ENCODE data around the gene COA1. TPM values are rescaled to one million over a fixed set of nuclear protein-coding genes. Genes with fewer than 3 reads are reported as not detected.
"Not testable (repeated sequence)": the region's sequence is repeated elsewhere in the genome, so short reads cannot be mapped to it uniquely, and the experiment has no call there.

Gene COA1
- total RNA-seq, 2 donors from 2014 or later = 104 to 144 TPM

DNA sequence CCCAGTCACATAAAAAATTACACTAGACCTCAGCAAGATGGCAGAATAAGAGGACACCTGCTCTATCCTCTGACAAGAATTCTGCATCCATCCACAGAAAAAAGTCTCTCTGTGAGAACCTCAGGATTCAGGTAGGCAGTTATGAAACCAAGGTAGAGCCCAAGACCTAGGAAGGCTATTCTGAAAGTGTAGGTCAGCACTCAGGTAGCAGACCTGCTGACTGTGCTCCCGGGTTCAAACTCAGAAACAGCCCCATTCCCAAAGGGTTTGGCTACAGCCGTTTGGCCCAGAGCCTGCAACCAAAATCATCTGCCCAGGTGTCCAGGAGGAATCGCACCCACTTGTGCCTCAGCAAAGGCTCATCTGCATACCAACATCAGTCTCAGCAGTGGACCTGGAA, 37.7 kb downstream of the COA1 start:
- H3K4me1 Mint-ChIP-seq = no peaks in the 10 kb centered on the region
- no peaks in the 10 kb centered on the region for H3K36me3 ChIP-seq (ENCODE audit: control insufficient read depth, insufficient read depth, low read length)
- WGBS, 2 experiments (ENCODE audit: insufficient coverage in 1 of 2, insufficient read length in 1 of 2) = 88 to 100% methylated on average over 1 to 3 of the region's 3 CpGs
- no peak overlapping the region for H3K27ac Mint-ChIP-seq
- H3K4me3 Mint-ChIP-seq = no peak overlapping the region
- no peak for DNase-seq
- no peaks in the 10 kb centered on the region for H3K27me3 ChIP-seq (ENCODE audit: control insufficient read depth, insufficient read depth, low read length, poor library complexity, severe bottlenecking)
- H3K9me3 Mint-ChIP-seq = peaks cover 14% of the 10 kb centered on the region
- no peak overlapping the region for H3K27ac ChIP-seq (ENCODE audit: low read depth, low read length)
- H3K4me1 ChIP-seq (ENCODE audit: control insufficient read depth, insufficient read depth, low read length) = no peaks in the 10 kb centered on the region
- no peak overlapping the region for H3K9ac ChIP-seq (ENCODE audit: extremely low read depth, low read length, poor library complexity, severe bottlenecking)
- H3K4me3 ChIP-seq (ENCODE audit: low read length) = no peak overlapping the region
- TF ChIP-seq, protein P1, sequence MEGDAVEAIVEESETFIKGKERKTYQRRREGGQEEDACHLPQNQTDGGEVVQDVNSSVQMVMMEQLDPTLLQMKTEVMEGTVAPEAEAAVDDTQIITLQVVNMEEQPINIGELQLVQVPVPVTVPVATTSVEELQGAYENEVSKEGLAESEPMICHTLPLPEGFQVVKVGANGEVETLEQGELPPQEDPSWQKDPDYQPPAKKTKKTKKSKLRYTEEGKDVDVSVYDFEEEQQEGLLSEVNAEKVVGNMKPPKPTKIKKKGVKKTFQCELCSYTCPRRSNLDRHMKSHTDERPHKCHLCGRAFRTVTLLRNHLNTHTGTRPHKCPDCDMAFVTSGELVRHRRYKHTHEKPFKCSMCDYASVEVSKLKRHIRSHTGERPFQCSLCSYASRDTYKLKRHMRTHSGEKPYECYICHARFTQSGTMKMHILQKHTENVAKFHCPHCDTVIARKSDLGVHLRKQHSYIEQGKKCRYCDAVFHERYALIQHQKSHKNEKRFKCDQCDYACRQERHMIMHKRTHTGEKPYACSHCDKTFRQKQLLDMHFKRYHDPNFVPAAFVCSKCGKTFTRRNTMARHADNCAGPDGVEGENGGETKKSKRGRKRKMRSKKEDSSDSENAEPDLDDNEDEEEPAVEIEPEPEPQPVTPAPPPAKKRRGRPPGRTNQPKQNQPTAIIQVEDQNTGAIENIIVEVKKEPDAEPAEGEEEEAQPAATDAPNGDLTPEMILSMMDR (conservative IDR thresholded peaks at IDR 0.05) = no peak
- peaks cover 17% of the 10 kb centered on the region for H3K36me3 Mint-ChIP-seq (ENCODE audit: low read depth)
- H3K9me3 ChIP-seq (ENCODE audit: control insufficient read depth, low read length) = peaks cover 4% of the 10 kb centered on the region
- no peaks in the 10 kb centered on the region for H3K27me3 Mint-ChIP-seq (ENCODE audit: insufficient read depth)

DNA sequence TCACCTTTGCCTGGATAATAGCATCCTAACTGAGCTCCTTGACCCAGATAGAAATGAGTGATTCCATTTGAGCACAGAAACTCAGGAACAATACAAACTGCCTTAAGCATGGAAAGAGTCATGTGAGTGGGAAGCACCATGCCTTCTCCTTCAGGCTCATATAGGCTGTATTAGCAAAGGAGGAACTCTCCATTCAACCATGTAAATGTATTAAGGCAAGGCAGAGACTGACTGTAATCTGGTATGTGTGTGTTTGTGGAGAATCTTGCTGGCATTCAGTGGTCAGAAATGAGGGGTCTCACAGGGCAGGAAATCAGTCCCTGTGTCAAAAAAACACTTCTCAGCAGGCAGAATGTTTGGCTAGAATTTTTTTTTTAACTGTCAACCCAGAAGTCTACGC, 40.2 kb downstream of the COA1 start:
- Histone ChIP-seq H3K27ac (ENCODE audit: low read depth, low read length) (no peak overlapping the region), H3K9me3 (ENCODE audit: control insufficient read depth, low read length) (peaks cover 12% of the 10 kb centered on the region), H3K4me3 (ENCODE audit: low read length) (no peak overlapping the region), H3K27me3 (ENCODE audit: control insufficient read depth, insufficient read depth, low read length, poor library complexity, severe bottlenecking) (no peaks in the 10 kb centered on the region), H3K9ac (ENCODE audit: extremely low read depth, low read length, poor library complexity, severe bottlenecking) (no peak overlapping the region), H3K4me1 (ENCODE audit: control insufficient read depth, insufficient read depth, low read length) (no peaks in the 10 kb centered on the region), H3K36me3 (ENCODE audit: control insufficient read depth, insufficient read depth, low read length) (no peaks in the 10 kb centered on the region)
- Mint-ChIP-seq H3K27ac (no peak overlapping the region), H3K4me1 (no peaks in the 10 kb centered on the region), H3K27me3 (ENCODE audit: insufficient read depth) (no peaks in the 10 kb centered on the region), H3K4me3 (no peak overlapping the region), H3K36me3 (ENCODE audit: low read depth) (peaks cover 28% of the 10 kb centered on the region), H3K9me3 (peaks cover 29% of the 10 kb centered on the region)
- DNase-seq = no peak
- TF ChIP-seq, protein P1 (conservative IDR thresholded peaks at IDR 0.05) = no peak
- 100% methylated on average over 1 of the region's 1 CpG; no CpG with 5 or more reads in 1 of the 2 experiments for WGBS, 2 experiments (ENCODE audit: insufficient coverage in 1 of 2, insufficient read length in 1 of 2)

DNA sequence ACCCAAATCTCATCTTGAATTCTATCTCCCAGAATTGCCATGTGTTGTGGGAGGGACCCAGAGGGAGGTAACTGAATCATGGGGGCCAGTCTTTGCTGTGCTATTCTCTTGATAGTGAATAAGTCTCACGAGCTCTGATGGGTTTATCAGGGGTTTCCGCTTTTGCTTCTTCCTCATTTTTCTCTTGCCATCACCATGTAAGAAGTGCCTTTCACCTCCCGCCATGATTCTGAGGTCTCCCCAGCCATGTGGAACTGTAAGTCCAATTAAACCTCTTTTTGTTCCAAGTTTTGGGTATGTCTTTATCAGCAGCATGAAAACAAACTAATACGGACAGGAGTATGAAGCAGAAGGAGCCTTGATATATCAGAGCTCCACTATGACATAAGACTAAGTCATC, 41.5 kb downstream of the COA1 start:
- H3K4me3 Mint-ChIP-seq; H3K27me3 ChIP-seq (ENCODE audit: control insufficient read depth, insufficient read depth, low read length, poor library complexity, severe bottlenecking); H3K4me3 ChIP-seq (ENCODE audit: low read length); H3K9ac ChIP-seq (ENCODE audit: extremely low read depth, low read length, poor library complexity, severe bottlenecking); H3K27ac Mint-ChIP-seq; DNase-seq; H3K27me3 Mint-ChIP-seq (ENCODE audit: insufficient read depth); H3K4me1 Mint-ChIP-seq; H3K4me1 ChIP-seq (ENCODE audit: control insufficient read depth, insufficient read depth, low read length); H3K27ac ChIP-seq (ENCODE audit: low read depth, low read length); H3K36me3 ChIP-seq (ENCODE audit: control insufficient read depth, insufficient read depth, low read length): not testable (repeated sequence)
- Mint-ChIP-seq H3K36me3 (ENCODE audit: low read depth) (peaks cover 38% of the 10 kb centered on the region), H3K9me3 (peaks cover 36% of the 10 kb centered on the region)
- WGBS, 2 experiments (ENCODE audit: insufficient coverage in 1 of 2, insufficient read length in 1 of 2) = 82 to 90% methylated on average over 2 to 4 of the region's 4 CpGs
- peaks cover 18% of the 10 kb centered on the region for H3K9me3 ChIP-seq (ENCODE audit: control insufficient read depth, low read length)

DNA sequence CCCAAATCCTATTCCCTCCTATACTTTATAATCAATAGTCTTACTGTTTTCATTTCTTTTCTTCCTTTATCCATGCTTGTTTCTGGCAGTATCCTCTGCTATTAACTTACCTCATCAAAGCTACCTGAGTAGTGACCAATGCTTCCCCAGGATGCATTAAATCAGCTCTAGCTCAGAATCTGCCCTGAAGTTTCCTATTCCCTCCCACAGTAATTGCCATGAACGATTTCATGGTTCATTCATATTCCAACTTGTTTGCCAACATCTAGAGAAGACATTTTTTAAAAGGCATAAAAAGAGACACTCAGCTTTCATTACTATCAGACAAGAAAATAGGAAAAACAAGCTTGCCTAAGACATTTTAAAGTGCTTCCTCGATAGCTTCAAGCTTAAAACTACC, 42.3 kb downstream of the COA1 start:
- no peak overlapping the region for H3K27ac ChIP-seq (ENCODE audit: low read depth, low read length)
- WGBS, 2 experiments (ENCODE audit: insufficient coverage in 1 of 2, insufficient read length in 1 of 2) = 88% methylated on average over 1 to 2 of the region's 2 CpGs
- Mint-ChIP-seq H3K27ac (no peak overlapping the region), H3K27me3 (ENCODE audit: insufficient read depth) (no peaks in the 10 kb centered on the region), H3K4me3 (no peak overlapping the region), H3K9me3 (peaks cover 36% of the 10 kb centered on the region), H3K36me3 (ENCODE audit: low read depth) (peaks cover 38% of the 10 kb centered on the region), H3K4me1 (no peaks in the 10 kb centered on the region)
- no peak overlapping the region for H3K4me3 ChIP-seq (ENCODE audit: low read length)
- no peak for DNase-seq
- no peaks in the 10 kb centered on the region for H3K27me3 ChIP-seq (ENCODE audit: control insufficient read depth, insufficient read depth, low read length, poor library complexity, severe bottlenecking)
- no peaks in the 10 kb centered on the region for H3K4me1 ChIP-seq (ENCODE audit: control insufficient read depth, insufficient read depth, low read length)
- H3K36me3 ChIP-seq (ENCODE audit: control insufficient read depth, insufficient read depth, low read length) = no peaks in the 10 kb centered on the region
- TF ChIP-seq, protein P1 (conservative IDR thresholded peaks at IDR 0.05) = no peak
- peaks cover 18% of the 10 kb centered on the region for H3K9me3 ChIP-seq (ENCODE audit: control insufficient read depth, low read length)
- no peak overlapping the region for H3K9ac ChIP-seq (ENCODE audit: extremely low read depth, low read length, poor library complexity, severe bottlenecking)
